WERI-Rb-1 (cell line): ENCODE results near the gene PNN.
"Not testable (repeated sequence)": the region's sequence is repeated elsewhere in the genome, so short reads cannot be mapped to it uniquely, and the experiment has no call there.

ENCODE experiments used
- DNase-seq: peaks from one replicate; pipeline ENCODE4 v3.0.0-alpha.2; 2020
- H3K27ac ChIP-seq: fragments of 250-450 bp; sonication (Bioruptor Pico); 2 replicates; pipeline ENCODE4 v1.5.1; 2020; ENCODE audit warnings: mild to moderate bottlenecking, moderate library complexity
- H3K27me3 ChIP-seq: fragments of 250-450 bp; sonication (Bioruptor Pico); 2 replicates; pipeline ENCODE4 v1.5.1; 2021; ENCODE audit warnings: mild to moderate bottlenecking, low read depth, moderate library complexity; ENCODE audit not compliant: insufficient read depth, severe bottlenecking
- H3K36me3 ChIP-seq: fragments of 250-450 bp; sonication (Bioruptor Pico); 2 replicates; pipeline ENCODE4 v1.5.1; 2020; ENCODE audit warnings: mild to moderate bottlenecking, moderate library complexity
- H3K4me3 ChIP-seq: 2 replicates; pipeline ENCODE4 v1.5.1; 2011; ENCODE audit warnings: low read depth, mild to moderate bottlenecking, control low read depth, low read length
- H3K9me3 ChIP-seq: fragments of 250-450 bp; sonication (Bioruptor Pico); 2 replicates; pipeline ENCODE4 v1.5.1; 2021; ENCODE audit warnings: mild to moderate bottlenecking, moderate library complexity; ENCODE audit not compliant: severe bottlenecking
- TF ChIP-seq, protein P1 (sequence below): IDR thresholded peaks from 2 replicates; pipeline ENCODE4 v1.5.1; 2011; ENCODE audit warnings: low read depth, mild to moderate bottlenecking, control low read depth, inconsistent platforms, low read length

The PNN gene

DNA sequence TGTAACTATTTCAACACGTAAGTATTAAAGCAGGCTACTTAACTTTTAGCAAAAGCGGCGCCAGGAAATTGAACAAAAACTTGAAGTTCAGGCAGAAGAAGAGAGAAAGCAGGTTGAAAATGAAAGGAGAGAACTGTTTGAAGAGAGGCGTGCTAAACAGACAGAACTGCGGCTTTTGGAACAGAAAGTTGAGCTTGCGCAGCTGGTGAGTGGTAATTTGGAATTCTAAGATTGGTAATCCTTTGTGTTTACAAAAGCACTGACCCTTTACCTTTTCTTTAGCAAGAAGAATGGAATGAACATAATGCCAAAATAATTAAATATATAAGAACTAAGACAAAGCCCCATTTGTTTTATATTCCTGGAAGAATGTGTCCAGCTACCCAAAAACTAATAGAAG is 4.0 kb downstream of the PNN start:
- peaks cover 90% of the 10 kb centered on the region for H3K36me3 ChIP-seq
- TF ChIP-seq, protein P1, sequence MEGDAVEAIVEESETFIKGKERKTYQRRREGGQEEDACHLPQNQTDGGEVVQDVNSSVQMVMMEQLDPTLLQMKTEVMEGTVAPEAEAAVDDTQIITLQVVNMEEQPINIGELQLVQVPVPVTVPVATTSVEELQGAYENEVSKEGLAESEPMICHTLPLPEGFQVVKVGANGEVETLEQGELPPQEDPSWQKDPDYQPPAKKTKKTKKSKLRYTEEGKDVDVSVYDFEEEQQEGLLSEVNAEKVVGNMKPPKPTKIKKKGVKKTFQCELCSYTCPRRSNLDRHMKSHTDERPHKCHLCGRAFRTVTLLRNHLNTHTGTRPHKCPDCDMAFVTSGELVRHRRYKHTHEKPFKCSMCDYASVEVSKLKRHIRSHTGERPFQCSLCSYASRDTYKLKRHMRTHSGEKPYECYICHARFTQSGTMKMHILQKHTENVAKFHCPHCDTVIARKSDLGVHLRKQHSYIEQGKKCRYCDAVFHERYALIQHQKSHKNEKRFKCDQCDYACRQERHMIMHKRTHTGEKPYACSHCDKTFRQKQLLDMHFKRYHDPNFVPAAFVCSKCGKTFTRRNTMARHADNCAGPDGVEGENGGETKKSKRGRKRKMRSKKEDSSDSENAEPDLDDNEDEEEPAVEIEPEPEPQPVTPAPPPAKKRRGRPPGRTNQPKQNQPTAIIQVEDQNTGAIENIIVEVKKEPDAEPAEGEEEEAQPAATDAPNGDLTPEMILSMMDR, result no peak
- H3K9me3 ChIP-seq, result no peaks in the 10 kb centered on the region
- no peak overlapping the region for H3K4me3 ChIP-seq
- DNase-seq, result no peak
- H3K27me3 ChIP-seq, result no peaks in the 10 kb centered on the region
- no peak overlapping the region for H3K27ac ChIP-seq

DNA sequence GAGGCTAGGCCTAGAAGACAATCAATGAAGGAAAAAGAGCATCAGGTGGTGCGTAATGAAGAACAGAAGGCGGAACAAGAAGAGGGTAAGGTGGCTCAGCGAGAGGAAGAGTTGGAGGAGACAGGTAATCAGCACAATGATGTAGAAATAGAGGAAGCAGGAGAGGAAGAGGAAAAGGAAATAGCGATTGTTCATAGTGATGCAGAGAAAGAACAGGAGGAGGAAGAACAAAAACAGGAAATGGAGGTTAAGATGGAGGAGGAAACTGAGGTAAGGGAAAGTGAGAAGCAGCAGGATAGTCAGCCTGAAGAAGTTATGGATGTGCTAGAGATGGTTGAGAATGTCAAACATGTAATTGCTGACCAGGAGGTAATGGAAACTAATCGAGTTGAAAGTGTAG is 5.5 kb downstream of the PNN start:
- DNase-seq, result no peak
- no peaks in the 10 kb centered on the region for H3K9me3 ChIP-seq
- TF ChIP-seq, protein P1, result no peak
- H3K36me3 ChIP-seq, result peaks cover 99% of the 10 kb centered on the region
- H3K27me3 ChIP-seq, result no peaks in the 10 kb centered on the region
- no peak overlapping the region for H3K27ac ChIP-seq
- no peak overlapping the region for H3K4me3 ChIP-seq

DNA sequence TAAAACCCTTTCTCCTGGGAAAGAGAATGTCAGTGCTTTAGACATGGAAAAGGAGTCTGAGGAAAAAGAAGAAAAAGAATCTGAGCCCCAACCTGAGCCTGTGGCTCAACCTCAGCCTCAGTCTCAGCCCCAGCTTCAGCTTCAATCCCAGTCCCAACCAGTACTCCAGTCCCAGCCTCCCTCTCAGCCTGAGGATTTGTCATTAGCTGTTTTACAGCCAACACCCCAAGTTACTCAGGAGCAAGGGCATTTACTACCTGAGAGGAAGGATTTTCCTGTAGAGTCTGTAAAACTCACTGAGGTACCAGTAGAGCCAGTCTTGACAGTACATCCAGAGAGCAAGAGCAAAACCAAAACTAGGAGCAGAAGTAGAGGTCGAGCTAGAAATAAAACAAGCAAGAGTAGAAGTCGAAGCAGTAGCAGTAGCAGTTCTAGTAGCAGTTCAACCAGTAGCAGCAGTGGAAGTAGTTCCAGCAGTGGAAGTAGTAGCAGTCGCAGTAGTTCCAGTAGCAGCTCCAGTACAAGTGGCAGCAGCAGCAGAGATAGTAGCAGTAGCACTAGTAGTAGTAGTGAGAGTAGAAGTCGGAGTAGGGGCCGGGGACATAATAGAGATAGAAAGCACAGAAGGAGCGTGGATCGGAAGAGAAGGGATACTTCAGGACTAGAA is 6.1 kb downstream of the PNN start:
- H3K27ac ChIP-seq, result no peak overlapping the region
- no peak overlapping the region for H3K4me3 ChIP-seq
- DNase-seq, result no peak
- H3K27me3 ChIP-seq, result no peaks in the 10 kb centered on the region
- H3K9me3 ChIP-seq, result no peaks in the 10 kb centered on the region
- TF ChIP-seq, protein P1, result no peak
- H3K36me3 ChIP-seq, result peaks cover 92% of the 10 kb centered on the region

DNA sequence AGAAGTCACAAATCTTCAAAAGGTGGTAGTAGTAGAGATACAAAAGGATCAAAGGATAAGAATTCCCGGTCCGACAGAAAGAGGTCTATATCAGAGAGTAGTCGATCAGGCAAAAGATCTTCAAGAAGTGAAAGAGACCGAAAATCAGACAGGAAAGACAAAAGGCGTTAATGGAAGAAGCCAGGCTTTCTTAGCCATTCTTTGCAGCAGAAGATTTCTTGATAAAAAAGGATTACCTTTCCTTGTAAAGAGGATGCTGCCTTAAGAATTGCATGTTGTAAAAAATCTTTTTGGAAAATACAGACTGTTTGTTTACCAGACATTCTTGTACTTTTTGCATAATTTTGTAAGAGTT is 6.6 kb downstream of the PNN start:
- Histone ChIP-seq H3K9me3 (no peaks in the 10 kb centered on the region), H3K4me3 (no peak overlapping the region), H3K27me3 (no peaks in the 10 kb centered on the region), H3K36me3 (peaks cover 87% of the 10 kb centered on the region), H3K27ac (no peak overlapping the region)
- no peak for DNase-seq
- TF ChIP-seq, protein P1, result no peak

DNA sequence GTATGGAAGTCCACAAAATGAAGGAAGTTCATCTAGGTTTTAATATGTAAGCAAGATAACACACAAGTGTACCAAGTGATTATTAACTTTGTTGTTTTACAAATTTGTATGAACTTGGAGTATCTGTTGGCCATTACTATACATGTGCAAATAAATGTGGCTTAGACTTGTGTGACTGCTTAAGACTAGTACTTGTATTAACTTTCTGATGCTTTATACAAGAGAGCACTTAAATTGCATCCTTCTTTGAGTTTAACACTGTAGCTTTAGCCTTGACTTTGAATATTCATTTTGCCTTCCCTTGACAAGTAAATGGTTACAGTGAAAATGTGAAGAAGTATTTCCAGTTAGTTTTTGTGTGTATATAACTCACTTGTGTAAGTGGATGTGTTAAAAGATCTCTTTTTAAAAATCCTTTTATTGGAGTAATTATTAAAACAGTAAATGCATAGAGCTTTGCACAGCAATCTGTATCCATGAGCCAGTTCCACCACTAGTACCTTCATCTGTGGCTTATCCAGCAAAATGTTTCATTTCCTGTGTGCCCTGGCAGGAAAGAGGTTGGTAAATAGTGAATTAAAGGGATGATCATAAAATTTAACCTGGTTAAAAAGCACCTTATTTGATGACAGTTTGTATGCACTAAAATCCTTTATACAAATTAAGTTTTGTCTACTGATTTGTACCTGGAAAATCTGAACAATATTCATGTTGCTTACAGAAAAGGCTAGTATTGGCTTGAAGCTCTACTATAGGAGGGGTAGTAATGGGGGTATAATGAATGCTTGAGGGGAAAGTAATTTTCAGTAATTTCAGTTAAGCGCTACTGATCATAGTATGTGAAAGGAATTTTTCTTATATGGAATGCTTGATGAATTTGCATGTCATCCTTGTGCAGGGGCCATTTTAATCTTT is 8.0 kb downstream of the PNN start:
- Histone ChIP-seq H3K27me3 (no peaks in the 10 kb centered on the region), H3K9me3 (no peaks in the 10 kb centered on the region), H3K27ac (no peak overlapping the region), H3K4me3 (no peak overlapping the region), H3K36me3 (peaks cover 74% of the 10 kb centered on the region)
- TF ChIP-seq, protein P1, result no peak
- DNase-seq, result no peak

DNA sequence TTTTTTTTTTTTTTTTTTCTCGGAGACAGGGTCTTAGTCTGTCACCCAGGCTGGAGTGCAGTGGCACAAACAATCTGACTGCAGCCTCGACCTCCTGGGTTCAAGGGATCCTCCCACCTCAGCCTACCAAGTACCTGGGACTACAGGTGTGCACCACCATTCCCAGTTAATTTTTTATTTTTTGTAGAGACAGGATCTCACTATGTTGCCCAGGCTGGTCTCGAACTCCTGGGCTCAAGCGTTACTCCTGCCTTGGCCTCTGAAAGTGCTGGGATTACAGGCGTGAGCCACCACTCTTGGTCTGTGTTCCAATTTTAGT is 8.6 kb downstream of the PNN start:
- H3K36me3 ChIP-seq, result peaks cover 68% of the 10 kb centered on the region
- not testable (repeated sequence) for DNase-seq, H3K27me3 ChIP-seq, H3K9me3 ChIP-seq, H3K4me3 ChIP-seq, H3K27ac ChIP-seq
